GM23338 (cell line): ENCODE measurements around the gene INPP4A. TPM values are rescaled to one million over a fixed set of nuclear protein-coding genes. Genes with fewer than 3 reads are reported as not detected.

Source experiments
- ATAC-seq: fragments of 200-7000 bp; cut with Tn5 transposase; 3 replicates; pipeline ENCODE4 v1.9.1; 2020
- DNase-seq: peaks from one replicate; pipeline ENCODE4 v3.0.0-alpha.2; 2015; ENCODE audit warnings: low spot score
- H2AFZ ChIP-seq: fragments of 200-600 bp; sonication (generic); 2 replicates; pipeline ENCODE4 v1.8.0; 2016; ENCODE audit warnings: antibody characterized with exemption, mild to moderate bottlenecking, moderate library complexity
- H3F3A ChIP-seq: fragments of 200-600 bp; sonication (generic); replicated peaks from 2 replicates; pipeline ENCODE4 v1.8.0; 2017; ENCODE audit warnings: antibody characterized with exemption, mixed run types, low read depth
- H3K27ac ChIP-seq: fragments of 200-600 bp; sonication (generic); 2 replicates; pipeline ENCODE4 v1.6.1; 2016; ENCODE audit warnings: low read depth
- H3K27me3 ChIP-seq: fragments of 200-600 bp; sonication (generic); 2 replicates; pipeline ENCODE4 v1.8.0; 2016; ENCODE audit warnings: mild to moderate bottlenecking, mixed run types, moderate library complexity; ENCODE audit not compliant: insufficient read depth
- H3K36me3 ChIP-seq: fragments of 200-600 bp; sonication (generic); 2 replicates; pipeline ENCODE4 v1.8.0; 2016; ENCODE audit warnings: mild to moderate bottlenecking; ENCODE audit not compliant: insufficient read depth
- H3K4me1 ChIP-seq: fragments of 200-600 bp; sonication (generic); 2 replicates; pipeline ENCODE4 v1.8.0; 2016; ENCODE audit warnings: mild to moderate bottlenecking, moderate library complexity; ENCODE audit not compliant: insufficient read depth
- H3K4me2 ChIP-seq: fragments of 200-600 bp; sonication (generic); 2 replicates; pipeline ENCODE4 v1.7.1; 2017; ENCODE audit warnings: mixed run types
- H3K4me3 ChIP-seq: fragments of 200-600 bp; sonication (generic); 2 replicates; pipeline ENCODE4 v1.6.1; 2016; ENCODE audit warnings: mixed run types
- H3K79me2 ChIP-seq: fragments of 200-600 bp; sonication (generic); replicated peaks from 2 replicates; pipeline ENCODE4 v1.8.0; 2017; ENCODE audit warnings: mild to moderate bottlenecking; ENCODE audit not compliant: insufficient read depth
- H3K9me2 ChIP-seq: fragments of 200-600 bp; sonication (generic); 2 replicates; pipeline ENCODE4 v1.8.0; 2017; ENCODE audit not compliant: insufficient read depth
- H4K20me1 ChIP-seq: fragments of 200-600 bp; sonication (generic); replicated peaks from 2 replicates; pipeline ENCODE4 v1.8.0; 2017; ENCODE audit warnings: mild to moderate bottlenecking; ENCODE audit not compliant: insufficient read depth
- H3K27ac Mint-ChIP-seq: 2 replicates; pipeline ENCODE4 v1.8.0; 2020; ENCODE audit warnings: inconsistent platforms, mild to moderate bottlenecking, moderate library complexity, mixed read lengths
- H3K27me3 Mint-ChIP-seq: 3 replicates; pipeline ENCODE4 v1.8.0; 2022; ENCODE audit warnings: low read depth, mild to moderate bottlenecking, moderate library complexity, mixed read lengths, inconsistent platforms; ENCODE audit not compliant: insufficient read depth, poor library complexity
- H3K36me3 Mint-ChIP-seq: 3 replicates; pipeline ENCODE4 v1.8.0; 2021; ENCODE audit warnings: low read depth, mild to moderate bottlenecking, inconsistent platforms, moderate library complexity, mixed read lengths
- H3K4me1 Mint-ChIP-seq: 3 replicates; pipeline ENCODE4 v1.8.0; 2020; ENCODE audit warnings: mild to moderate bottlenecking, inconsistent platforms, mixed read lengths
- H3K4me3 Mint-ChIP-seq: 3 replicates; pipeline ENCODE4 v1.8.0; 2021; ENCODE audit warnings: moderate library complexity, mild to moderate bottlenecking, inconsistent platforms, mixed read lengths
- H3K9me3 Mint-ChIP-seq: 3 replicates; pipeline ENCODE4 v1.8.0; 2020; ENCODE audit warnings: moderate library complexity, mild to moderate bottlenecking, inconsistent platforms, mixed read lengths
- CREB1 ChIP-seq: fragments of 250-450 bp; sonication (Bioruptor Pico); IDR thresholded peaks from 2 replicates; pipeline ENCODE4 v1.5.0; 2020; ENCODE audit warnings: low read depth, mild to moderate bottlenecking, moderate library complexity
- ETS1 ChIP-seq: IDR thresholded peaks from 2 replicates; pipeline ENCODE4 v1.6.1; 2016; ENCODE audit warnings: antibody characterized with exemption
- EZH2 ChIP-seq: fragments of 200-600 bp; sonication (generic); IDR thresholded peaks from one replicate; pipeline ENCODE4 v1.8.0; 2017; ENCODE audit warnings: antibody characterized with exemption, mild to moderate bottlenecking, low read depth; ENCODE audit not compliant: unreplicated experiment
- EZH2phosphoT487 ChIP-seq: fragments of 200-600 bp; sonication (generic); IDR thresholded peaks from one replicate; pipeline ENCODE4 v1.8.1; 2018; ENCODE audit warnings: antibody characterized with exemption; ENCODE audit not compliant: unreplicated experiment
- POLR2AphosphoS5 ChIP-seq: IDR thresholded peaks from 2 replicates; pipeline ENCODE4 v1.6.1; 2016; ENCODE audit warnings: antibody characterized with exemption, low read depth
- REST ChIP-seq: IDR thresholded peaks from one replicate; pipeline ENCODE4 v1.6.1; 2018; ENCODE audit warnings: antibody characterized with exemption; ENCODE audit not compliant: unreplicated experiment
- STAT1 ChIP-seq: IDR thresholded peaks from one replicate; pipeline ENCODE4 v1.6.1; 2016; ENCODE audit warnings: antibody characterized with exemption; ENCODE audit not compliant: unreplicated experiment
- ZNF331 ChIP-seq: fragments of 250-450 bp; sonication (Bioruptor Pico); IDR thresholded peaks from 2 replicates; pipeline ENCODE4 v1.5.0; 2020; ENCODE audit warnings: low read depth, mild to moderate bottlenecking, moderate library complexity
- polyA plus RNA-seq: library from polyadenylated mRNA; unstranded; fragments of >200 nt; fragmentation: Nextera tagmentation; extraction: Ambion mirVana; gene quantifications from 2 replicates; pipeline ENCODE4 v1.2.1, GENCODE V29; 2016
- total RNA-seq: library from RNA; depleted of rRNA; stranded (reverse); fragments of >200 nt; shearing (Covaris generic); gene quantifications from 2 replicates; pipeline ENCODE4 v1.2.3, GENCODE V29; 2014
- TF ChIP-seq, protein P1 (sequence below), 2 experiments: fragments of 200-600 bp in 1 of 2; sonication (generic) in 1 of 2; conservative IDR thresholded peaks; 2 replicates each; pipeline versions ENCODE4 v1.5.1 to v1.6.1; 2016 to 2017; ENCODE audit warnings: antibody characterized with exemption in 2 of 2, low read depth in 2 of 2, mild to moderate bottlenecking in 2 of 2, moderate library complexity in 1 of 2

INPP4A gene
- total and polyA plus RNA-seq, 2 experiments from 2014 or later, result 8.5 to 36.9 TPM

- TF ChIP-seq REST (no peak), EZH2phosphoT487 (no peak), ZNF331 (CRISPR knock-in tag) (no peak), EZH2 (no peak), STAT1 (no peak)
- TF ChIP-seq, protein P1, sequence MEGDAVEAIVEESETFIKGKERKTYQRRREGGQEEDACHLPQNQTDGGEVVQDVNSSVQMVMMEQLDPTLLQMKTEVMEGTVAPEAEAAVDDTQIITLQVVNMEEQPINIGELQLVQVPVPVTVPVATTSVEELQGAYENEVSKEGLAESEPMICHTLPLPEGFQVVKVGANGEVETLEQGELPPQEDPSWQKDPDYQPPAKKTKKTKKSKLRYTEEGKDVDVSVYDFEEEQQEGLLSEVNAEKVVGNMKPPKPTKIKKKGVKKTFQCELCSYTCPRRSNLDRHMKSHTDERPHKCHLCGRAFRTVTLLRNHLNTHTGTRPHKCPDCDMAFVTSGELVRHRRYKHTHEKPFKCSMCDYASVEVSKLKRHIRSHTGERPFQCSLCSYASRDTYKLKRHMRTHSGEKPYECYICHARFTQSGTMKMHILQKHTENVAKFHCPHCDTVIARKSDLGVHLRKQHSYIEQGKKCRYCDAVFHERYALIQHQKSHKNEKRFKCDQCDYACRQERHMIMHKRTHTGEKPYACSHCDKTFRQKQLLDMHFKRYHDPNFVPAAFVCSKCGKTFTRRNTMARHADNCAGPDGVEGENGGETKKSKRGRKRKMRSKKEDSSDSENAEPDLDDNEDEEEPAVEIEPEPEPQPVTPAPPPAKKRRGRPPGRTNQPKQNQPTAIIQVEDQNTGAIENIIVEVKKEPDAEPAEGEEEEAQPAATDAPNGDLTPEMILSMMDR (conservative IDR thresholded peaks at IDR 0.05; ENCODE audit: low read depth in 2 of 2), result no peak
These were observed 160.4 kb downstream of the INPP4A start (continued) for GRCh38 chr2:98605076-98605475.

DNA sequence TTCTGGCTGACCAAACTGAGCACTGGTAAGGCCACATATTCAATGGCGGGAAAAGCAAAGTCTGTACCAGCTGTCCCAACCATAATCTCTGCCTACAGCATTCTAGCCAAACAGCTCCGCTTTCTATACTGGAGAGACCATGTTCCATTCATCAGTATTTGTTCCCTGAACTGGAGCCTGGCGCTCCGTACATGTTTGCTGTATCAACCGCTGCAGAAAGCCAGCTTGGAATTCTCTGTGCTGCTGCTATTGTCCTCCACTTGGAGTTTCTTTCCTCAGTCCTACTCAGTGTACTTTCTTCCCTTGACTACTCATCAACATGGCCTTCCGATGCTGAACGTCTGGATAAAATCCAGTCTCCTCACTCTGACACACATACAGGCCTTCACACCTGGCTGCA is 161.8 kb downstream of the INPP4A start:
- peaks cover 33% of the 10 kb centered on the region for H3K36me3 Mint-ChIP-seq
- no peak overlapping the region for H3K4me3 ChIP-seq
- peaks cover 17% of the 10 kb centered on the region for H3K4me1 ChIP-seq
- H3K4me3 Mint-ChIP-seq, result peak overlapping the region; percentile 86; the same call in 2 of the 3 replicates
- peak overlapping the region; percentile 98; the same call in 1 of the 2 replicates for H3K4me2 ChIP-seq
- H3K27me3 Mint-ChIP-seq, result peaks cover 6% of the 10 kb centered on the region
- peaks cover 14% of the 10 kb centered on the region for H3K4me1 Mint-ChIP-seq
- H3K36me3 ChIP-seq, result peaks cover 12% of the 10 kb centered on the region; the same call in 1 of the 2 replicates
- H3K9me2 ChIP-seq, result no peaks in the 10 kb centered on the region
- H3K9me3 Mint-ChIP-seq, result no peaks in the 10 kb centered on the region; the same call in 2 of the 3 replicates
- H3K27me3 ChIP-seq, result no peaks in the 10 kb centered on the region
- H3K27ac ChIP-seq, result no peak overlapping the region
- TF ChIP-seq ETS1 (no peak), CREB1 (CRISPR knock-in tag) (no peak), EZH2 (no peak), EZH2phosphoT487 (no peak), STAT1 (no peak), POLR2AphosphoS5 (no peak)
- peaks cover 8% of the 10 kb centered on the region for H4K20me1 ChIP-seq
- no peak overlapping the region for H2AFZ ChIP-seq
- no peak overlapping the region for H3K27ac Mint-ChIP-seq
- DNase-seq, result no peak
- H3K79me2 ChIP-seq, result peaks cover 60% of the 10 kb centered on the region
- H3F3A ChIP-seq, result peaks cover 3% of the 10 kb centered on the region
- no peak for ATAC-seq
